GM18498 (cell line): ENCODE data around the gene TMEM154.

Experiments used
- ATAC-seq: cut with Tn5 transposase; IDR thresholded peaks from one replicate; pipeline ENCODE4 v1.9.1; 2021; ENCODE audit warnings: mild to moderate bottlenecking, moderate library complexity; ENCODE audit not compliant: unreplicated experiment

Gene TMEM154

DNA sequence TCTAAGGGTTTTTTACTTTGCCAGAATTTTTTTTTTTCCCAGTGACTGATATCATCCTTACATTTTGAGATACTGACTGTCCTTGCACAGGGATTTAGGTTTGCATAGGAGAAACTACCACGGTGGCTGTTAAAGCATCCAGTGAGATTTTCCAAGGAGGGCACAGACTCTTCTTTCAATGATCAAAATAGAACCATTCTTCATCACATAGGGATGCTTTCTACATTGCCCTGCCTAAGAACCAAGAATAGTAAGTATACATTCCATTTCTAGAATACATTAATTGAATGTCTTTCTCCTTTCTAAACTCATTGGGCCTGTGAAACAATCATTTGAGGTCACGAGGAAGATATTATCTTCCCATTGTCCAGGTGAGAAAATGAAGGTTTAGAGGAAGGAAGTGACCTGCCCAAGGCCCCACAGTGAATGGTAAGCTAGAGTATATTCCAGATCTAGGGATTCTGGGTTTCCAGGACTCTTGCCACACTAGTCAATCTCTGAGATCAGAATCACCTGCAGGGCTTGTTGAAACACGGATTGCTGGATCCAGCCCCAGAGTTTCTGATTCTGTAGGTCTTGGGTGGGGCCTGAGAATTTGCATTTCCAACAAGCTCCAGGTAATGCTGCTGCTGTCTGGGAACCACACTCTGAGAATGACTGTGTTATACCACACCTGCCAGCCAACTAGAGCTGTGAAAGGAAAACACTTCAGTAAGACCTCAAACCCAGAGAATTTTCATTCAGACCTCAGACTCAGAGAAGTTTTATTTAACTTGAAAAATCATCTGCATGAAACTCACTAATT, 17.7 kb upstream of the TMEM154 start:
- ATAC-seq: peak; percentile 37

DNA sequence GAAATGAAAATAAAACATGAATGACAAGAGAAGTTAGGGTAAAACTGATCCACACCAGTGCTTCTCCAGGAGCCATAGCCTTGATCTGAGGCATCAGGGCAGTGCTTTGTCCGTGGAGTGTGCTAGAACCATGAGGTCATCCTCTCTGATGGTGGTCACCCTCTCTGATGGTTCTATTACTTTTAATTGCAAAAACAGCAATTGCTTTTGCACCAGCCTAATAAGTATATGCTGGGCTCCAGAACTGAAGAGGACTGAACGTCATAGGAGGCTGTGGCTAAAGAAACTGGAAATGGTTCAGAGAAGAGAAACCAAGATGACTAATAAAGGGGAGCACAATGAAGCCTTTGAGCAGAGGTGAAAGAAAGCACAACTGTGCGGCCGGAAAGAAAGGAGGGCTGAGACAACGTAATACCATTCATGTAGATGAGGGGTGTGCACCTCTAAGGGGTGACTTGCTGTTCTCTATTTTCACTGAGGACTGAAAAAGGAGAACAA, 17.0 kb upstream of the TMEM154 start:
- ATAC-seq: peak; percentile 96

GRCh38 chr4:152693871-152694270, 14.1 kb upstream of the TMEM154 start:
- ATAC-seq: no peak

GRCh38 chr4:152691761-152692160, 12.0 kb upstream of the TMEM154 start:
- no peak for ATAC-seq

DNA sequence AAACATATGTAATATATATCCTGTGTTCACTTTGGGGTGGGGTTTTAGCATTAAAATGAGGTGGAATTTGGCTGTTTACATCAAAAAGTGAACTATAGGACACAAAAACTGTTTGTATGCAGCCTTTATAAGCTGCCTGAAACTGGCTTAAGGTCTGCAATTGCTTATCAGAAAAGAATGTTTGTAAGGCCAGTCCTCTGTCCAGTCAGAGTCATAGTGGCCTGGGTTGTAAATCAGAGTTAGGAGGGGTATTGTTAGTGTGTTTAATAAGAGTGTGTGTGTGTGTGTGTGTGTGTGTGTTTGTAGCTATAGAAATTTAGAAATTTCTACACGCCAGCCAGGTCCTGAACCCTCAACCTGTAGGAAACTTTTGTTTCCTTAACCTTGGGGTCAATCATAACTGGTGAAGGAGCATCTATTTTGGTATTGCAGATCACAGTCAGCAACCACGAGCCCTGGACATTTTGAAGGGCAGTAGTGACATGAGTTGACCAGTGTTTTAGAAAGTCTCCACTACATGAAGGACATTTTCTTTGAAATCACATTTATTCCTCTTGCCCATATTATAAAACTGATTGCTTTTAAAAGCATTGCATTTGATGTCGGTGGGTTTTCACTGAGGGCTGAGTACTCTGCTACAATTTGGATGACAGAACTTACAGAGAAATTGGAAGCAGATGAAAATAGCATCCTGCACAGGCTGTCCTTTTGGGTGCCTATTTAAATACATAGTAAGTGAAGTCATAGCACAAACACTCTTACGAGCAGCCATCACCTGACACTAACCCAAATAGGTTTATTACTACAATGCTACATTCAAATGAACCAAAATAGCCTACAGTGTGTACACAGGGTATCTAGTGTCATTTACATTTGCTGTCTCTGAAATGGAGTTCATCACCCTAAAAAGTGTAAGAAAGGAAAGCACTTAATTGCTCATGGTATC, 11.2 kb upstream of the TMEM154 start:
- ATAC-seq: no peak

GRCh38 chr4:152689615-152690501, 10.1 kb upstream of the TMEM154 start:
- no peak for ATAC-seq

DNA sequence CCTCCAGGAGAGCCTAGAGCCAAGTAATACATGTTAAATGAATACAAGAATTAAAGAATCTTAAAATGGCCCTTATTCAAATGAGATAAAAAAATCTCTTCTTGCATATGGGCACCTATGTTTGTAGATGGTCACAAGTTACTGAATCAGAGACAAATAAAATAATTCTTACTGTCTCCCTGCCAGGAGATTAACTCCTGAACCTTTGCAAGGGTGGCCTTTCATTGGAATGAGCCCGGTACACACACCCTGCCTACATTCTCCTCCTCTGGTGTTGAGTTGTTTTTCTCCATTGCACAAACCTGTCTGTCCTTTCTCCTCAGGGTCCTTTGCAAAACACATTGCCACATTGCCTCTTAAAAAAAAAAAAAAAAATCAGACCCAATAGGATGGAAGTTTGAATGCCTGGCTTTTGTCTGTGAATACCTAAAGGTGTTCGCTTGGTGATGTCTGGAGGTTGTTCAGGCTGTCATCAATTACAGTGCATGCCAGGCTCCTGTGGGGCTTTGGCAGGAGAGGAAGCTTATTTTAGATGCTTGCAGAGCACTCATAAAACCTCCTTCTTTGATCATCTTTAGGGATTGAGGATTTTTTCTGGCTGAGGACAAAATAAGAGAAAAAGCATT, 8.3 kb upstream of the TMEM154 start:
- ATAC-seq: no peak

DNA sequence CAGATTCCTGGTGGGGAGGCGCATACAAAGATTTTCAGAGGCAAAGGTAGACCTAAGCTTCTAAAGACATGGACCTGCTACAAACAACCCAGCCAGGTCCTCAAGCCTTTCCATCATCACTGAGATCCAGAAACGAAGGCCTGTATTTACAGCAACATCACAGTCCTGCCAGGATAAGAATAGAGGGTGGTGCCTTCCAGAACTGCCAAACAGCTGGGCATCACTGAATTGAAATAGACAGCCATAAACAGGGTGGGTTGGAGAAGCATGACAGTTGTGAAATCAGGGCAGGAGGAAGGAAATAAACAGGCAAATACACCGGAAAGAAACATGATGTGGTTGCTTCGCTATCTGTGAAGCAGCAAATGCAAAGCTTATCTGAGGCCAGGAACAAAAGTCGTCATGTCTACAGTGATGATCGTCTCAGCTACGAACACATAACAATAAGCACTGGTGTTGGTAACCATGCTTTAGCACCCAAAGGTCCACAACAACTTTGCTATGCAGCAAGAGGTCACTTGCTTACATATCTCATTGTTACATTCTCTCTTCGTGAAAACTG, 6.7 kb upstream of the TMEM154 start:
- ATAC-seq: no peak

DNA sequence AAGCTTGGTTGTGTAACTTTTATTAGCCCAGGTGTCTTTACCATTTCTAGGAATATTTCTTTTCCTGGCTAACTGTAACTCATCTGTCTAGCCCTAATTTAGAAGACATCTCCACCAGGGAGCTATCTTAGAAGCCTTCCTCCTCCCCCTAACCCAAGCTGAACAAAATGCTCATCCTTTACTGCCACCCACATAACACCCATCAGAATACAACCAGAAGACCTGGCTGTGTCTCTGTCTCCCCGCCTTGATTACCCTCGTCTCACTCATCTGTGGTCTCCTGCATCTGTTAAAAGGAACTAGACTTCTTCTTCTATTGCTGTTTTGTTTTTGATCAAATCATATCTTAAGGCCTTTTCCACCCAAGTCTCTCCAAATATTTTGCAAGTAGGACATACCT, 4.8 kb upstream of the TMEM154 start:
- no peak for ATAC-seq

DNA sequence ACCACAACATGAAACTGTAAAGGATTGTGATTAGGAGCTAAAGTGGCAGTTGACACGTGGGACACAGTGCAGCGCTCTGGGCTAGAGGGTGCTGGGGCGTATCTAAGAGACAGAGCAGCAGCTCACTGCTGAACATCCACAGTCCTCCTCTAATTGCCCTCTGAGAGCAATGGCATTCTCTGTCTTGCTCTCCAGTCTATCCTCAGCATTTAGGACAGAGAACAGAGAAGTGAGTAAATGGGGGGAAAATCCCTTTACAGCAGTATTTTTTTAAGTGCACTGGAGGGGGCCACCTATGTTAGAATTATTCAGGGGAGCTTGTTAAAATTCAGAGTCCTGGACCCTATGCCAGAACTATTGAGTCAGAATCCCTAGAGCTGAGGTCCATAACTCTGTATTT, 4.2 kb upstream of the TMEM154 start:
- ATAC-seq: peak; percentile 49

DNA sequence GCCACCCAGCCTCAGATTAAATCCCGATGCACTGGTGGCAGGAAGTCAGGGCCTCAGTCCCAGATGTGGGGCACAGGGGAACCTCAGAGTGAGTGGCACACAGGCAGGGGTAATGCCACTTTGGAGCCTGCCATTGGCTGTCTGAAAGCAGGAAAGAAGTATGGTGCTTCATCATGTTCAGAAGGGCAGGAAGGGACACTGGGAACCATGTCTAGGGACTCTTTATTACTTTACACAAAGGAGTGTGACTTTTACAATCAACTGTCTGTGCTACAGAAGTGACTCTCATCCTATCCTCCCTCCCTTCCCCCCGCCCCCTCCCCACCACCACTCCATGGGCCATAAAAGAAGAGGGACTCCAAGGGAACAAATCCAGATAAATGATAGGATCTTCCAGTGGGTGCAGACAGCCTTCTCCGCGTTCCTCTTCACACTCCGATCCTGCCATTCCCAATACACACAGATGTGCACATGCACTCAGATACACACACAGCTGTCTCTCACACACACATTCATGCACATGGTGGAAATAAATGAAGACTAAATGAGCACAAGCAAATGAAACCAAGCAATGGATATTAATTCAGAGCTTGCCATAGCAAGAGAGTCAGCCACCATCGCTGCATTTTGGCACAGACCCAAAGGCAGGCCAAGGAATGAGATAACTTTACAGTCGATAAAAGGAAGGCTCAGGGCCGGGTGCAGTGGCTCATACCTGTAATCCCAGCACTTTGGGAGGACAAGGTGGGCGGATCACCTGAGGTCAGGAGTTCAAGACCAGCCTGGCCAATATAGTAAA, 2.5 kb upstream of the TMEM154 start:
- no peak for ATAC-seq

- no peak for ATAC-seq
Observed at GRCh38 chr4:152680988-152681603, 1.3 kb upstream of the TMEM154 start.

DNA sequence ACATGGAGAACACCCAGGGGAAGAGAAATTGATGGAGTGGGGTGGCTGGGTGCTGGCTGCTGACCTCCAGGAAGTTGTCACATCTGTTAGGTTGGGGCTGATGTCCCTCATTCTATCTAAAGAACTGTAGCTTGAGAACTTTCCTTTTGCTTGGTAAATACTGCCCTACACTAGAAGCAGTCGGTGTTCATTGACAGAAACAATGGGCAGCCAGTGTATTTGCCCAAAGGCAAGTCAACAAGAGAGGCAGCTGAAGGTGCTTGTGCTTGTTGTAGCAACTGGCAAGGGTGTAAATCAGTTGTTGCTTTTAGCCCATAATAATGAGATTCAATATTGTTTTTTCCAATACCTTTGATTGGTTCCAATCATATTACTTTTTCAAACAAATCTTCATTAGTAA, 956 bp downstream of the TMEM154 start:
- no peak for ATAC-seq

GRCh38 chr4:152677117-152677516, 2.7 kb downstream of the TMEM154 start:
- ATAC-seq: no peak

- ATAC-seq: peak; percentile 39
Observed at GRCh38 chr4:152676052-152676854, 3.5 kb downstream of the TMEM154 start.

- ATAC-seq: no peak
Observed at GRCh38 chr4:152674359-152674758, 5.4 kb downstream of the TMEM154 start.

DNA sequence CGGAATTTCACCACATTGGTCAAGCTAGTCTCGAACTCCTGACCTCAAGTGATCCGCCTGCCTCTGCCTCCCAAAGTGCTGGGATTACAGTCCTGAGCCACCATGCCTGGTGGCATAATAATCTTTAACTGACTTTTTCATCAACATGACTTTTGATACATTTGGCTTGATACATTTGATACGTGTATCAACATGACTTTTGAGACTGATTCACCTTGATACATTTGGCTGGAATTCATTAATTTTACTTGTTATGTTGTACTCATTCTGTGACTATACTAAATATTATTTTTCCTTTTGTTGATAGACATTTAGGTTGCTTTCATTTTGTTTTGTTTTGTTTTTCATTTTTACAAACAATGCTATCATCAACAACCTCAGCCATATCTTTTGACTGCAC, 6.3 kb downstream of the TMEM154 start:
- no peak for ATAC-seq
